GM12873 (cell line): ENCODE measurements around the gene HAL.

Experiments
- CTCF ChIP-seq: IDR thresholded peaks from 2 replicates; pipeline ENCODE4 v1.5.1; 2012; ENCODE audit warnings: low read depth, mild to moderate bottlenecking, moderate library complexity, low read length, control low read depth; ENCODE audit not compliant: insufficient read depth; ENCODE audit errors: missing control alignments

HAL gene

GRCh38 chr12:96036765-96037455, 40.8 kb upstream of the HAL start:
- TF ChIP-seq CTCF, result no peak

- no peak for TF ChIP-seq CTCF
These were observed 39.4 kb upstream of the HAL start, which contains the start of gene LTA4H for GRCh38 chr12:96035283-96036236. Gene LTA4H (minus strand): TSS chr12:96035587. CDS start chr12:96035519, 68 bp downstream.

- TF ChIP-seq CTCF, result no peak
These were observed 38.6 kb upstream of the HAL start for GRCh38 chr12:96034621-96035282.

GRCh38 chr12:96033549-96034389, 37.6 kb upstream of the HAL start:
- no peak for TF ChIP-seq CTCF

GRCh38 chr12:96029826-96030225, 33.7 kb upstream of the HAL start:
- no peak for TF ChIP-seq CTCF

- TF ChIP-seq CTCF, result no peak
These were observed 32.4 kb upstream of the HAL start for GRCh38 chr12:96028538-96028937.

- no peak for TF ChIP-seq CTCF
These were observed 30.2 kb upstream of the HAL start for GRCh38 chr12:96026331-96026730.
